BJ (cell line): Measurements from ENCODE around the gene DCAF7. TPM values are rescaled to one million over a fixed set of nuclear protein-coding genes. Genes with fewer than 3 reads are reported as not detected.
A peak's percentile ranks its signal among the peaks of the same experiment; 100 is the strongest.

ENCODE experiments used
- CTCF ChIA-PET: fragments of 350-600 bp; formaldehyde crosslinking; extraction: SDS; loops from one replicate; lab custom pipeline; 2021; ENCODE audit warnings: antibody characterized with exemption, inconsistent platforms; lab: Yijun Ruan, JAX
- POLR2A ChIA-PET: fragments of 300-600 bp; sonication (Branson Sonifier 250); formaldehyde crosslinking; extraction: SDS; loops from one replicate; lab custom pipeline; 2021; ENCODE audit warnings: antibody characterized with exemption; lab: Charles Lee
- DNase-seq: peaks from one replicate; pipeline ENCODE4 v3.0.0-alpha.2; 2011; ENCODE audit warnings: low read depth
- H3K27me3 ChIP-seq: 2 replicates; pipeline ENCODE4 v1.6.0; 2011; ENCODE audit warnings: low read length; ENCODE audit not compliant: control insufficient read depth, insufficient read depth
- H3K36me3 ChIP-seq: 2 replicates; pipeline ENCODE4 v1.5.1; 2011; ENCODE audit warnings: low read length; ENCODE audit not compliant: control insufficient read depth, insufficient read depth
- H3K4me3 ChIP-seq: 2 replicates; pipeline ENCODE4 v1.5.1; 2011; ENCODE audit warnings: low read depth, mild to moderate bottlenecking, control low read depth, low read length
- CTCF ChIP-seq: IDR thresholded peaks from 2 replicates; pipeline ENCODE4 v1.5.1; 2011; ENCODE audit warnings: low read depth, mild to moderate bottlenecking, control low read depth, inconsistent platforms, low read length, moderate library complexity; ENCODE audit not compliant: insufficient read depth
- polyA plus RNA-seq: library from polyadenylated mRNA; depleted of rRNA; stranded (reverse); fragments of >200 nt; gene quantifications from 2 replicates; pipeline ENCODE4 v1.2.3, GENCODE V29; 2011

DCAF7 gene
- polyA plus RNA-seq, 1 experiment, result 57.4 TPM

- H3K4me3 ChIP-seq, result no peak overlapping the region
- peaks cover 7% of the 10 kb centered on the region for H3K27me3 ChIP-seq
- no peaks in the 10 kb centered on the region for H3K36me3 ChIP-seq
- TF ChIP-seq CTCF, result no peak
- POLR2A ChIA-PET, result no interaction called here
- no peak for DNase-seq
- CTCF ChIA-PET, result no interaction called here
Observed at GRCh38 chr17:63544467-63545301, 5.6 kb upstream of the DCAF7 start.

GRCh38 chr17:63546308-63547082 is 3.8 kb upstream of the DCAF7 start:
- CTCF ChIA-PET, result no interaction called here
- H3K4me3 ChIP-seq, result no peak overlapping the region
- no peak for DNase-seq
- TF ChIP-seq CTCF, result no peak
- POLR2A ChIA-PET, result no interaction called here
- no peaks in the 10 kb centered on the region; the same call in 1 of the 2 replicates for H3K27me3 ChIP-seq
- no peaks in the 10 kb centered on the region for H3K36me3 ChIP-seq

GRCh38 chr17:63547083-63547523 is 3.2 kb upstream of the DCAF7 start:
- no peak for TF ChIP-seq CTCF
- H3K4me3 ChIP-seq, result no peak overlapping the region
- H3K27me3 ChIP-seq, result no peaks in the 10 kb centered on the region; the same call in 1 of the 2 replicates
- CTCF ChIA-PET, result no interaction called here
- no peaks in the 10 kb centered on the region for H3K36me3 ChIP-seq
- POLR2A ChIA-PET, result no interaction called here
- no peak for DNase-seq

- POLR2A ChIA-PET, result no interaction called here
- Histone ChIP-seq H3K36me3 (peaks cover 1% of the 10 kb centered on the region; the same call in 1 of the 2 replicates), H3K4me3 (peak overlapping the region; percentile 37), H3K27me3 (no peaks in the 10 kb centered on the region)
- CTCF ChIA-PET, result interaction anchor here (0.6 to 1.5 kb wide), 3 partner anchors 24 to 902 kb away, joined by 4 to 5 read pairs (median 5); no protein-coding TSS in a partner anchor
- no peak for TF ChIP-seq CTCF
- DNase-seq, result no peak
Observed at GRCh38 chr17:63549289-63549945, 860 bp upstream of the DCAF7 start.
